Natural killer cell treated with Interleukin-12 subunit alpha and Interleukin-12 subunit beta and Interleukin-15 and Interleukin-18, amount 100 ng/mL, for 72 hours (primary cell): ENCODE data around the gene CHAT. TPM values are rescaled to one million over a fixed set of nuclear protein-coding genes. Genes with fewer than 3 reads are reported as not detected.
A peak's percentile ranks its signal among the peaks of the same experiment; 100 is the strongest.

ENCODE experiments used
- ATAC-seq, 2 donors: fragments of 150-1000 bp; cut with Tn5 transposase in 1 of 2; sonication (Bioruptor Pico), chemical (Tn5 transposase) in 1 of 2; 2 replicates each; pipeline ENCODE4 v1.10.0; 2021
- DNase-seq: peaks from one replicate; pipeline ENCODE4 v3.0.0; 2022; ENCODE audit warnings: low spot score
- H3K27ac Mint-ChIP-seq, 2 donors: 1 replicate in 1 of 2; 2 replicates in 1 of 2; pipeline ENCODE4 v1.8.0; 2022; ENCODE audit warnings: mixed read lengths in 2 of 2, mild to moderate bottlenecking in 1 of 2, moderate library complexity in 1 of 2
- H3K27me3 Mint-ChIP-seq, 2 donors: 1 replicate in 1 of 2; 2 replicates in 1 of 2; pipeline ENCODE4 v1.8.0; 2022; ENCODE audit warnings: mixed read lengths in 2 of 2
- H3K36me3 Mint-ChIP-seq: one replicate; pipeline ENCODE4 v1.8.0; 2022; ENCODE audit warnings: mixed read lengths
- H3K4me1 Mint-ChIP-seq, 2 donors: 1 replicate in 1 of 2; 2 replicates in 1 of 2; pipeline ENCODE4 v1.8.0; 2022; ENCODE audit warnings: low read depth in 2 of 2, mixed read lengths in 2 of 2, mild to moderate bottlenecking in 1 of 2
- H3K4me3 Mint-ChIP-seq: one replicate; pipeline ENCODE4 v1.8.0; 2022; ENCODE audit warnings: mixed read lengths
- H3K9me3 Mint-ChIP-seq: 2 replicates; pipeline ENCODE4 v1.8.0; 2022; ENCODE audit warnings: mixed read lengths
- total RNA-seq, 2 donors: library from RNA; stranded (reverse); gene quantifications; one replicate each; pipeline ENCODE4 v1.2.3, GENCODE V29; 2022

The CHAT gene
- total RNA-seq, 2 donors from 2014 or later, result not detected

DNA sequence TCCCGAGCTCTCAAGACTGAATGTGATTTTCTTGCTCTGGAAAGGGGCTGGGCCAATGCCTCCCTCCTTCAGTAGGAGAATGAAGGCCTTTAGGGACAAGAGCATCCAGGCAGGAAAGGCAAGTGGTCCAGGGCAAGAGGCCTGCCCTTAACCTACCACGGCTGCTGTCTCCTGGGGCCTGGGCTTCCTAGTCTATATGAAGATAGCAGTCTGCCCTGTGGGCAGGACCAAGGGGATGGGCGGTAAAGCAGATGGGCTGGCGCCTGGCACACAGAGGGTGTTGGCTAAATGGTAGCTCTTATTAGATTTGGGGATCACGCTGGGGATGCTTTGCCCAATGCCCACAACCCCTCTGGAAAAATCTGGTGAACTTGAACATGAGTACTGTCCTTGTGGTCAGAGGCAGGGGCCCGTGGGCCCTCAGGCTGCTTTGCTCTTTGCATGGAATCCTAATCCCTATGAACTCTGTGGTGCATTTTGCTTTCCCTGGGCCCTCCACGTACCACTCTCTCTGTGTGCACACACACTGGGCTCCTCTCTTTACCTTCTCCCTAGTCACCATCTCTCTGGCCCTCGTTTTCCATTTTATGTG lies 20.3 kb downstream of the CHAT start:
- Mint-ChIP-seq H3K36me3 (no peaks in the 10 kb centered on the region), H3K27ac (no peak overlapping the region), H3K27me3 (peaks cover 17 to 25% of the 10 kb centered on the region in 2 donors), H3K4me1 (no peaks in the 10 kb centered on the region), H3K4me3 (no peak overlapping the region), H3K9me3 (no peaks in the 10 kb centered on the region)
- DNase-seq (no peak), ATAC-seq (peak in 1 of 2 donors; percentile 29)

DNA sequence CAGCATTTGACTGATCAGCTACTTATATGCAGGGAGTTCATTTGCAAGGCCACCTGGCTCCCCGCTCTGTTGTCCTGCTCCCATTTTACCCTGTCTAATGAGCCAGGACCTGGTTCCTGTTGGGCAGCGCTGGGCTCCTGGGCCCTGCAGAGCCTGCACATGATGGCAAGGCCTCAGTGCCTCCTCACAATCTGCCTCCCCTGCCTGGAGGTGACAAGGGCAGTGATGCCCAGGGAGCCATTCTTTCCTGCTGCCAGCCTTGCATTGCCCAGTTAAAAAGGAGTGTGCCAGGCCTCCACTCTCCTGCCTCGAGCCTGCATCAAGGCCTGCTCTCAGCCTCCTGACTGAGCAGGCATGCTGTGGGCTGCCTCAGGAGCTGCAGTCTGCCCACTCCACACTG lies 28.5 kb downstream of the CHAT start:
- H3K9me3 Mint-ChIP-seq, result no peaks in the 10 kb centered on the region
- ATAC-seq (no peak), DNase-seq (no peak)
- no peak overlapping the region for H3K27ac Mint-ChIP-seq
- H3K4me1 Mint-ChIP-seq, result no peaks in the 10 kb centered on the region
- H3K36me3 Mint-ChIP-seq, result no peaks in the 10 kb centered on the region
- H3K4me3 Mint-ChIP-seq, result no peak overlapping the region
- peaks cover 27 to 38% of the 10 kb centered on the region in 2 donors for H3K27me3 Mint-ChIP-seq

DNA sequence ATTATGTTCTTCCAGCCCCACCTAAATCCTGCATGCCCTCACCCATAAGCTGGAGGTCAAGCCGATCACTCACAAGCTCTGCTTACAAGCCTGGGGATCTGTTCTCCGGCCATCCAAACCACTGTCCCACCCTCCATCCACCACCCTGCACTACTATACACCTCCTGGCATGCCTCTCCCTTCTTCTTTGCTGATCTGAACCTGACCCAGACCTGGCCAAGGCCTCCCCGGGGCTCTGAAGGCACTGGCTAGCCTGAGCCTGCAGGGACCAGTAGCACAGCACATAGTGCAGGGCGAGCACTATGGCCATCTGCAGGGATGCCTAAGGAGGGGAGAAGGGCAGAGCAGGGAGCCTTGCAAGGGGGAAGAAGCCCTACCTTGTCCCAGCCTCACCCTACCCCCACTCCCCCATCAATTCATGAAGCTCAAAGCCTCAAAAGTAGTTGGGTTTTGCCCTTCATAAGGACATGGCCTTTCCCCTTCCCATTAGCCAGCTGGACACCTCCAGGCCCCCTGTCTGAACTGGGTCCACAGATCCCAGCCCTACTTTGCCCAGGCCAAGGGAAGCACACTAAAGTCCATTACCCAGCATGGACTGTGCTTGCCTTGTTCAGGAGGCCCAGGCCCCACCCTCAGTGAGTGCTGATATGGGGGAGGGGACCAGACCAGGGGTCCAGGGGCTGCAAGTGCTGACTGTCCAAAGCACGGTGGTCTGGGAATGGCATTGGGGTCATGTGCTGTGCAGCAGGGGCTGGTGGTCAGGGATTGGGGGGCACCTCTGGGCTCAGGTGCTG lies 29.6 kb downstream of the CHAT start:
- ATAC-seq (no peak), DNase-seq (no peak)
- no peaks in the 10 kb centered on the region for H3K9me3 Mint-ChIP-seq
- H3K27me3 Mint-ChIP-seq, result peaks cover 20 to 33% of the 10 kb centered on the region in 2 donors
- no peak overlapping the region for H3K27ac Mint-ChIP-seq
- no peaks in the 10 kb centered on the region for H3K36me3 Mint-ChIP-seq
- no peak overlapping the region for H3K4me3 Mint-ChIP-seq
- H3K4me1 Mint-ChIP-seq, result no peaks in the 10 kb centered on the region

DNA sequence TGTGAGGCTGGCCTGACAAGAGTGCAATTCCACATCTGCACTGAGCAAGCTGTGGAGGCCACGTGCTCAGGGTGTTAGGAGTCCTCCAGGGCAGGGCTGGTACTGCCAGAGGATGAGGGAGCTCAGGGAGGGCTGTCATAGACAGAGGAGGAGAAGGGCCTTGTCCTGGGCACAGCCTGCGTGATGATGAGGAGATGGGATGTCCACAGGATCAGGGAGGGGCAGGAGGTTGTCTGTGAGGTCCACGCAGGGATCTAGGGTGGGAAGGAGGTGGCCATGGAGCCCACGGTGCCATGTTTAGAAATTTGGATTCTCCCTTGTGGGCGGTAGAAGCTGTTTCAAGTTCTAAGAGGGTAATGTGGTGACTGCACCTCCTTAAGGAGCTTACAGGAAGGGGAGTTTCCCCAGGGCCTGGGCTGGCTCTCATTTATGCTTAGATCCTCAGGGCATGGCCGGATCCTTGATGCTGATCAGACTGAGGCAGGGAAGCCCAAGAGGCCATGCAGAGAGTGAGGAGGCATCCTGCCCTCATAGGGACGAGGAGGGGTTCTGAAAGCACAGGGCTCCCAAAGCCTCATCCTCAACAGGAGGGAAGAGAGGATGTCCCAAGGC lies 30.3 kb downstream of the CHAT start:
- Mint-ChIP-seq H3K27me3 (peaks cover 20 to 30% of the 10 kb centered on the region in 2 donors), H3K27ac (no peak overlapping the region), H3K4me1 (peaks cover 0 to under 1% of the 10 kb centered on the region in 2 donors), H3K9me3 (no peaks in the 10 kb centered on the region), H3K4me3 (no peak overlapping the region), H3K36me3 (no peaks in the 10 kb centered on the region)
- DNase-seq, result no peak
- ATAC-seq, result no peak

DNA sequence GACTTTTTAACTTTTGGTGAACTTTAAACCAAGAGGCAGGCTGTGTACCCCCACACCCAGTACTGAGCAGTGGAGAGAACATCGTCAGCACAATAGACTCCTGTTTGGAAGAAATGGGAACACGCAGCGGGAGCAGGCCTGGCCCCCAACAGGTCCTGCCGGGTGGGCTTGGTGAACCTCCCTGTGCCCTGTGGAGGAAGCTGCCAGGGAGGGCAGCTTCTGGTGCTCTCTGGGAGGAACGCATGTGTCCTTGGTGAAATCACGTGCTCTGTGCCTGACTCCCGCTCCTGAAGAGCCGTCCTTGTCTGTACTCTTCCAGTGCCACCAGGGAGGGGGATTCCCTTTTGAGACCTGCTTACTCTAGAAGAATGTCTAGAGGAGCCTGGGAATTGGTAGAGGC lies 31.6 kb downstream of the CHAT start:
- H3K27me3 Mint-ChIP-seq, result peaks cover 17 to 20% of the 10 kb centered on the region in 2 donors
- no peak for DNase-seq

DNA sequence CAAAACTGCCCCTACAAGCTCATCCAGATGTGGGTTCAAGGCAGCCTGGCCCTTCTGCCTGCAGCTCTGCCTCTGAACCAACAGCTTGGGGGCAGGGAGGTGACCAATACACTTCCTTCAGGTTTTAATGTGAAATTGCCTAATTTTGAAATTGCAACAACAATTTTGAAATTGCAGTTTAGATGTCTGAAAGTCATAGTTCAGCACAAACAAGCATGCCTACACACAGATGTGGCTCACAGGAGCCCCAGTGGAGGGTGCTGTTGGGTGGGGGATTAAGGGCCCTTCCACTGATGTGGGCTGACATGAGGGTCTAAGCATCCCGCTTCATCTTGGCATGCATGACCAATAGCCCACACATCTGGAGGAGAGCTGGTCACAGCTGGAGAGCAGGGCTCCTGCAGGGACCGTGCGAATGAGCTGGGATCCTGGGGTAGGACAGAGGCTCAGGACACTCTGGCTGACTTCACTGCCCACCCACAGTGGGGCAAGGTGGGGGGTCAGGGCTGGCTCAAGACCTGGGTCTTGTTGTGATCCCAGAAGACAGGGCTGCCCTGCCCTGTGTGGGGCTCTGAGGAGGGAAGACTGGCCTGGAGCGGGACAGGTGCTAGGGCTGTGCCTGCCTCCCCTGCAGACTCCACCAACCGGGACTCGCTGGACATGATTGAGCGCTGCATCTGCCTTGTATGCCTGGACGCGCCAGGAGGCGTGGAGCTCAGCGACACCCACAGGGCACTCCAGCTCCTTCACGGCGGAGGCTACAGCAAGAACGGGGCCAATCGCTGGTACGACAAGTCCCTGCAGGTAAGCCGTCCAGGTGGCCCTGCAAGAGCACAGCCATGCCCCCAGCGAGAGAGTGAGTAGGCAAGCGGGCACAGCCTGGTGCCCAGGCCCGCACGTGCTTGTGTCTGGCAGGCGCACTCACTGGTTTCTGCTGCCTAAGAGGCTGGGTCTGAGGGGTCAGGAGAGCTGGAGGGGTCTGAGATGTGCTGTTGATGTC lies 32.3 kb downstream of the CHAT start:
- ATAC-seq (peak in 1 of 2 donors; percentile 51), DNase-seq (no peak)
- Mint-ChIP-seq H3K4me3 (no peak overlapping the region), H3K4me1 (peaks cover 0 to 3% of the 10 kb centered on the region in 2 donors), H3K9me3 (no peaks in the 10 kb centered on the region), H3K27ac (no peak overlapping the region), H3K27me3 (peaks cover 12 to 15% of the 10 kb centered on the region in 2 donors), H3K36me3 (no peaks in the 10 kb centered on the region)

More for the DNA sequence above, 31.6 kb downstream of the CHAT start:
- no peak for ATAC-seq
- H3K27ac Mint-ChIP-seq, result no peak overlapping the region
- no peaks in the 10 kb centered on the region for H3K9me3 Mint-ChIP-seq
- peaks cover 0 to 3% of the 10 kb centered on the region in 2 donors for H3K4me1 Mint-ChIP-seq
- no peaks in the 10 kb centered on the region for H3K36me3 Mint-ChIP-seq
- H3K4me3 Mint-ChIP-seq, result no peak overlapping the region

DNA sequence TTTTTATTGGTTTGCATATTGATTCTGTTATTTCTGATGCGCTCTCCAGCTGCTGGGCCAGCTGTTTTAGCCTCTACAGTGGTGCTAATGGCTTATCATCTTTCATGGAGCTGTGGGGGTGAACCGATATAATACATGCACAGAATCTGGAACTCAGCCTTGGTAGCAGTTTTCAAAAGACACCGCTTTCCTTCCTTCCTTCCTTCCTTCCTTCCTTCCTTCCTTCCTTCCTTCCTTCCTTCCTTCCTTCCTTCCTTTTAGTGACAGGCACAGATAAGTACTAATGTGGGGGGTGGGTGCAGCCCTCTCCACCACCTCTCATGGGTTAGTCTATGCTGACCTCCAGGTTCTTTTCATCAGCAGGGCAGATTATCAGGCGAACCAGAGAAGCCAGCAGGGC lies 33.7 kb downstream of the CHAT start:
- Mint-ChIP-seq H3K27me3 (peaks cover 9 to 10% of the 10 kb centered on the region in 2 donors), H3K9me3 (no peaks in the 10 kb centered on the region), H3K4me1 (peaks cover 0 to 3% of the 10 kb centered on the region in 2 donors), H3K36me3 (no peaks in the 10 kb centered on the region), H3K27ac (no peak overlapping the region), H3K4me3 (no peak overlapping the region)
- no peak for DNase-seq
- no peak for ATAC-seq

DNA sequence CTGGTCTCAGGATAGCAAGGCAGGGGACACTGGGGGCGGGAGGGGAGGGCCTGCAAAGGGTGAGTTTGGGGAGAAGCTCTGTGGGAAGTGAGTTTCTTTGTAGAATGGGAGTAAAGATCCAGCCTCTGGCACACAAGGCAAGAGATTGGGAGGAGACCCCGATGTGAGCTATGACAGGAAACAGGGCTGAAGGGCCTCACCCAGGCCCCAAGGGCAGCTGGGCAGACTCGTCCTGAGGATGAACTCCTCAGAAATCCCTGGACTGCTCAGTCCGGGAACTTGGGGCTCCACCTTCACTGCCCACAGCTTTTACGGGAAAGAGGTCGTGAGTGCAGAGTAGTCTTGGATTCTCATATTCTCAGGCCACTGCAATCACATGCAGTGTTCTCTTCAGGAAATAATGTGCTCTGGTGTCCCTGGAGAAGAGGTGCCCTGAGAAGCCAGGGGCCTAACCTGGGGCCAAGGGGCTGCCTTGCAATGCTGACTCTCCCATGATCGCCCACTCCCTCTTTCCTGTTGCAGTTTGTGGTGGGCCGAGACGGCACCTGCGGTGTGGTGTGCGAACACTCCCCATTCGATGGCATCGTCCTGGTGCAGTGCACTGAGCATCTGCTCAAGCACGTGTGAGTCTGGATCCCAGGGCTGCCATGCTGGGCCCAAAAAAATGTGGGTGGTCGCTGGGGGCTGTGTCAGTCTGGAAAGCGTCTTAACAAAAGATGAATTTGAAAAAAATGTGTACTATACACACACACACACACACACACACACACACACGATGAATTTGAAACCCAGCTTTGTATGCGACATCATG lies 34.4 kb downstream of the CHAT start:
- no peak for DNase-seq
- Mint-ChIP-seq H3K27ac (no peak overlapping the region), H3K9me3 (no peaks in the 10 kb centered on the region), H3K36me3 (no peaks in the 10 kb centered on the region), H3K4me3 (no peak overlapping the region), H3K4me1 (peaks cover 0 to 3% of the 10 kb centered on the region in 2 donors), H3K27me3 (peaks cover 10 to 16% of the 10 kb centered on the region in 2 donors)
- ATAC-seq, result no peak

DNA sequence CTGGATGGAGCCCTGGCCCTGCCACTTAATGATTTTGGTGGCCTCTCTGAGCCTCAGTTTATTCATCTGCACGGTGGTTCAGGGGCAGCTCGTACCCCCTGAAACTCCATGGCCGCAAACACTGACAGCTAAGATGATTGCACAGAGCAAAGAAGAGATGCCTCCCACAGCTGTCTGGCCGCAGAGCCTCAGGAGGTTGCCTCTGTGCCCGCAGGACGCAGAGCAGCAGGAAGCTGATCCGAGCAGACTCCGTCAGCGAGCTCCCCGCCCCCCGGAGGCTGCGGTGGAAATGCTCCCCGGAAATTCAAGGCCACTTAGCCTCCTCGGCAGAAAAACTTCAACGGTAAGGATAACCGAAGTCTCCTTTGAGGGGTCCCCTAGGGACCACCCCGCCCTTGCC lies 35.5 kb downstream of the CHAT start:
- no peak for DNase-seq
- peak in 1 of 2 donors; percentile 21 for ATAC-seq
- H3K27ac Mint-ChIP-seq, result no peak overlapping the region
- H3K36me3 Mint-ChIP-seq, result no peaks in the 10 kb centered on the region
- H3K9me3 Mint-ChIP-seq, result no peaks in the 10 kb centered on the region
- H3K4me1 Mint-ChIP-seq, result peaks cover 0 to 3% of the 10 kb centered on the region in 2 donors
- peaks cover 7 to 17% of the 10 kb centered on the region in 2 donors for H3K27me3 Mint-ChIP-seq
- H3K4me3 Mint-ChIP-seq, result no peak overlapping the region

DNA sequence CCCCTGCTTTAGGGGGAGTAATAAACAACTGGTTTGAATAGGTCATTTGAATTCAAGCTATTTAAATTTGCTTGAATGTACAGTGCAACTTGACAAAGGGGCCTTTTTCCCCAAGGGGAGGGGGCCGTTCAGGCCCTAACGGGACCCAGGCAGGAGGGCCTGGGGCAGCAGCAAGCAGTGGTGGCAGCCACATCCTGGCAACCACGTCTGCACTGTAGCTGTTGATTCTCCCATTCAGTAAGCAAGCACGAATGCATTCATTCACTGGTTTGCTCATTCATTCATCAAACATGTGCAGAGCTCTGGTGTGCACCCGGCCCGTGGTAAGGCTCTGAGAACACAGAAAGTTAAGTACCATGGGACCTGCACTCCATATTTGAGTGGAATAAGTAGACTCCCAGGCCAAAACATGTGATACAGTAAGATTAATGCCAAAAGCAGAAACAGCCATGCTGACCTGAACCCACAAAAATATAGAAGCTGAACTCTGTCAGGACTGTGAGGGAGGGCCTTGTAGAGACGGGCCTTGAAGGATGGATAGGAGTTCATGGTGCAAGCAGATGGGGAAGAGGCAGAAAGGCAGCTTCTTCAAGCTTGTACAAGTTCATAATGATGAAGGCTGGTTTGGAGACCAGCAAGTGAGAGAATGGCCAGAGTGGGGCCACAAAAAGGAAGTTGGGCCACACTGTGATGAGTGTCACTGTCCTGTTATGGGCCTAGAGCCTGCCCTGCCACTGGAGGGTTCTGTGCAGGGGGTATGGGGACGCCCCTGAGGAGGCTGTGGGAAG lies 36.3 kb downstream of the CHAT start:
- peaks cover 0 to 3% of the 10 kb centered on the region in 2 donors for H3K4me1 Mint-ChIP-seq
- no peak overlapping the region for H3K4me3 Mint-ChIP-seq
- ATAC-seq, result no peak
- no peaks in the 10 kb centered on the region for H3K9me3 Mint-ChIP-seq
- H3K27ac Mint-ChIP-seq, result no peak overlapping the region
- H3K27me3 Mint-ChIP-seq, result peaks cover 3 to 17% of the 10 kb centered on the region in 2 donors
- H3K36me3 Mint-ChIP-seq, result no peaks in the 10 kb centered on the region
- DNase-seq, result no peak

DNA sequence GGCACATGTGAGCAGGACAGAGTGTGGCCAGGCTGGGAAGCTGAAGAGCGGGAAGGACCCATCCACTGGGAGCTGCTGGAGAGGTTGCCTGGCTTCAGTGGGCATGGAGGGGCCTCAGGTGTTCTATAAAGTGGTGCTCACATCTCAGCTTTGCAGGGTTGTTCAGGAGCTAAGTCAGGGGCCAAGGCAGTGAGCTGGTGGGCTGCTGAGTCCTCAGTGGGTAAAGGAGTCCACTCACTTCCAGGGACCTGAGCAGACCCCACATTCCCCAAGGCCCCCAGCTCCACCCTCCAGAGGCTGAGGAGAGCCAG lies 36.8 kb downstream of the CHAT start:
- Mint-ChIP-seq H3K27me3 (peaks cover 4 to 17% of the 10 kb centered on the region in 2 donors), H3K36me3 (no peaks in the 10 kb centered on the region), H3K4me1 (peaks cover 0 to 3% of the 10 kb centered on the region in 2 donors), H3K4me3 (no peak overlapping the region), H3K9me3 (no peaks in the 10 kb centered on the region), H3K27ac (no peak overlapping the region)
- ATAC-seq (no peak), DNase-seq (no peak)
